Right ventricle myocardium superior (tissue), 1 donor: ENCODE measurements around the gene CMBL. TPM values are rescaled to one million over a fixed set of nuclear protein-coding genes. Genes with fewer than 3 reads are reported as not detected.
"Not testable (repeated sequence)": the region's sequence is repeated elsewhere in the genome, so short reads cannot be mapped to it uniquely, and the experiment has no call there.

Source experiments
- ATAC-seq: fragments of 200-7000 bp; cut with Tn5 transposase; one replicate; pipeline ENCODE4 v1.9.1; 2020; ENCODE audit warnings: mild to moderate bottlenecking; ENCODE audit not compliant: poor library complexity
- DNase-seq: peaks from one replicate; pipeline ENCODE4 v3.0.0-alpha.2; 2020
- intact Hi-C: fragments of 100-400 bp; cut with DNase I; formaldehyde crosslinking; loops from one replicate; pipeline ENCODE4 v1.11.2; 2022
- total RNA-seq: library from RNA; stranded (reverse); fragmentation: NEBNext Ultra II Directional; extraction: Animal tissue kit (Norgen Biotek cat#: 25700); gene quantifications from one replicate; pipeline ENCODE4 v1.2.1, GENCODE V29; 2021
- donor health status: DM: no; HTN: yes; CAD: no; lungs with severe emphysema.

Gene CMBL
- total RNA-seq, 1 donor from 2014 or later, result 50.0 TPM

- no peak for ATAC-seq
- DNase-seq, result no peak
- intact Hi-C loops, result no loop called here
Measured at GRCh38 chr5:10275460-10275859, 32.2 kb downstream of the CMBL start.

GRCh38 chr5:10272875-10273209 lies 34.9 kb downstream of the CMBL start:
- ATAC-seq, DNase-seq, intact Hi-C loops: not testable (repeated sequence)

- no peak for DNase-seq
- no peak for ATAC-seq
- intact Hi-C loops, result no loop called here
Measured at GRCh38 chr5:10272053-10272874, 35.4 kb downstream of the CMBL start.

GRCh38 chr5:10268100-10268499 lies 39.6 kb downstream of the CMBL start:
- intact Hi-C loops, result no loop called here
- ATAC-seq (no peak), DNase-seq (no peak)

- ATAC-seq (no peak), DNase-seq (no peak)
- intact Hi-C loops, result no loop called here
Measured at GRCh38 chr5:10266839-10267238, 40.9 kb downstream of the CMBL start.

GRCh38 chr5:10266137-10266536 lies 41.6 kb downstream of the CMBL start:
- intact Hi-C loops, result no loop called here
- no peak for DNase-seq
- ATAC-seq, result no peak

GRCh38 chr5:10265245-10266109 lies 42.2 kb downstream of the CMBL start:
- DNase-seq (no peak), ATAC-seq (no peak)
- intact Hi-C loops, result no loop called here

- intact Hi-C loops, result no loop called here
- ATAC-seq (no peak), DNase-seq (no peak)
Measured at GRCh38 chr5:10264604-10265003, 43.1 kb downstream of the CMBL start.

GRCh38 chr5:10262995-10263394 lies 44.7 kb downstream of the CMBL start:
- ATAC-seq (no peak), DNase-seq (no peak)
- intact Hi-C loops, result no loop called here

GRCh38 chr5:10262121-10262774 lies 45.5 kb downstream of the CMBL start:
- DNase-seq (no peak), ATAC-seq (peak; percentile 29)
- intact Hi-C loops, result no loop called here

- intact Hi-C loops, result no loop called here
- no peak for DNase-seq
- ATAC-seq, result no peak
Measured at GRCh38 chr5:10261065-10261464, 46.6 kb downstream of the CMBL start.

GRCh38 chr5:10259899-10260298 lies 47.8 kb downstream of the CMBL start:
- ATAC-seq (no peak), DNase-seq (no peak)
- intact Hi-C loops, result no loop called here

- intact Hi-C loops, result no loop called here
- ATAC-seq, result no peak
Measured at GRCh38 chr5:10257870-10258269, 49.8 kb downstream of the CMBL start.

GRCh38 chr5:10254686-10255085 lies 53.0 kb downstream of the CMBL start:
- DNase-seq (no peak), ATAC-seq (no peak)
- intact Hi-C loops, result no loop called here

More at GRCh38 chr5:10257870-10258269, 49.8 kb downstream of the CMBL start:
- no peak for DNase-seq

- intact Hi-C loops, result no loop called here
- ATAC-seq (no peak), DNase-seq (no peak)
Measured at GRCh38 chr5:10253390-10253789, 54.3 kb downstream of the CMBL start.

GRCh38 chr5:10251405-10251804 lies 56.3 kb downstream of the CMBL start:
- intact Hi-C loops, result no loop called here

GRCh38 chr5:10250806-10251276 lies 56.9 kb downstream of the CMBL start:
- intact Hi-C loops, result no loop called here
- no peak for ATAC-seq
- DNase-seq, result no peak

More at GRCh38 chr5:10251405-10251804, 56.3 kb downstream of the CMBL start:
- DNase-seq (no peak), ATAC-seq (no peak)

- ATAC-seq (peak; percentile 96), DNase-seq (peak; percentile 91)
- intact Hi-C loops, result no loop called here
Measured at GRCh38 chr5:10249948-10250805, 57.5 kb downstream of the CMBL start, which contains the start of gene CCT5. Gene CCT5 (plus strand): TSS chr5:10250280. CDS start chr5:10250341, 61 bp downstream.
